K562 (cell line): ENCODE data around the gene FAM180B. TPM values are rescaled to one million over a fixed set of nuclear protein-coding genes. Genes with fewer than 3 reads are reported as not detected.

ENCODE experiments used
- ATAC-seq: fragments of 200-7000 bp; cut with Tn5 transposase; 3 replicates; pipeline ENCODE4 v1.9.1; 2020; ENCODE audit warnings: moderate library complexity
- BruUV-seq: library from RNA; stranded (reverse); fragments of 400-500 nt; replicated peaks from 2 replicates; lab custom pipeline; 2021; lab: Mats Ljungman, UMichigan
- CTCF ChIA-PET: fragments of 300-600 bp; formaldehyde crosslinking; extraction: SDS; loops from one replicate; lab custom pipeline; 2021; ENCODE audit warnings: low intra/inter-chr PET ratio; lab: Yijun Ruan, JAX
- POLR2A ChIA-PET: fragments of 300-600, 350-650 bp; sonication (Branson Sonifier 250); formaldehyde crosslinking; extraction: SDS; loops from one replicate; lab custom pipeline; 2021; ENCODE audit warnings: antibody characterized with exemption, inconsistent platforms; lab: Yijun Ruan, JAX
- DNase-seq, 4 experiments: peaks; one replicate each; pipeline versions ENCODE4 v3.0.0 to v3.0.0-alpha.2; 2011 to 2018; ENCODE audit warnings: low spot score in 3 of 4, mixed read lengths in 3 of 4; ENCODE audit errors: extremely low read depth in 1 of 4
- FAIRE-seq: peaks from 2 replicates; lab custom pipeline; 2011; peaks lifted over from hg19 to GRCh38; lab: Jason Lieb, UNC
- H2AFZ ChIP-seq: 2 replicates; pipeline ENCODE4 v1.6.0; 2011; ENCODE audit warnings: low read depth, low read length, control low read depth, inconsistent platforms
- H3K27ac ChIP-seq: fragments of 200-600 bp; 3 replicates; pipeline ENCODE4 v1.8.0; 2011; ENCODE audit warnings: low read depth, mild to moderate bottlenecking, control low read depth, inconsistent platforms, low read length, moderate library complexity, mixed read lengths; ENCODE audit errors: extremely low read depth
- H3K27me3 ChIP-seq, 2 experiments: fragments of 300-600 bp in 1 of 2; 2 replicates in 1 of 2; 3 replicates in 1 of 2; pipeline versions ENCODE4 v1.6.0 to v1.8.0; 2011; ENCODE audit warnings: inconsistent platforms in 2 of 2, low read length in 2 of 2, mild to moderate bottlenecking in 1 of 2, mixed read lengths in 1 of 2, moderate library complexity in 1 of 2; ENCODE audit not compliant: control insufficient read depth in 2 of 2, insufficient read depth in 2 of 2
- H3K36me3 ChIP-seq: fragments of 300-600 bp; 3 replicates; pipeline ENCODE4 v1.8.0; 2011; ENCODE audit warnings: mild to moderate bottlenecking, low read length, inconsistent platforms; ENCODE audit not compliant: control insufficient read depth, insufficient read depth
- H3K4me1 ChIP-seq, 2 experiments: fragments of 200-600 bp in 1 of 2; replicated peaks in 1 of 2; 2 replicates in 1 of 2; 3 replicates in 1 of 2; pipeline versions ENCODE4 v1.5.1 to v1.8.0; 2011; ENCODE audit warnings: inconsistent platforms in 2 of 2, low read length in 2 of 2, mild to moderate bottlenecking in 1 of 2, mixed read lengths in 1 of 2, moderate library complexity in 1 of 2; ENCODE audit not compliant: control insufficient read depth in 2 of 2, insufficient read depth in 2 of 2
- H3K4me2 ChIP-seq: 2 replicates; pipeline ENCODE4 v1.6.1; 2011; ENCODE audit warnings: low read length, control low read depth, inconsistent platforms, mixed read lengths; ENCODE audit not compliant: insufficient read depth
- H3K4me3 ChIP-seq: fragments of 200-600 bp; sonication (generic), shearing (Covaris generic); 2 replicates; pipeline ENCODE4 v1.5.1; 2016; ENCODE audit warnings: control low read depth, inconsistent platforms
- H3K79me2 ChIP-seq: fragments of 200-600 bp; 3 replicates; pipeline ENCODE4 v1.8.0; 2011; ENCODE audit warnings: low read length, inconsistent platforms; ENCODE audit not compliant: control insufficient read depth, insufficient read depth
- H3K9ac ChIP-seq, 2 experiments: 2 replicates each; pipeline versions ENCODE4 v1.6.0 to v1.6.1; 2011; ENCODE audit warnings: low read depth in 2 of 2, low read length in 2 of 2, control low read depth in 1 of 2, inconsistent platforms in 1 of 2, mild to moderate bottlenecking in 1 of 2, mixed read lengths in 1 of 2; ENCODE audit not compliant: insufficient read depth in 1 of 2
- H3K9me1 ChIP-seq: one replicate; pipeline ENCODE4 v1.6.0; 2011; ENCODE audit warnings: inconsistent platforms, mild to moderate bottlenecking, low read length, moderate library complexity; ENCODE audit not compliant: control insufficient read depth, insufficient read depth
- H3K9me3 ChIP-seq: replicated peaks from 2 replicates; pipeline ENCODE4 v1.5.1; 2011; ENCODE audit warnings: low read depth, low read length, inconsistent platforms; ENCODE audit not compliant: control insufficient read depth, insufficient read depth
- H4K20me1 ChIP-seq: replicated peaks from 2 replicates; pipeline ENCODE4 v1.6.1; 2011; ENCODE audit warnings: low read length, inconsistent platforms, mixed read lengths; ENCODE audit not compliant: control insufficient read depth, insufficient read depth
- CREM ChIP-seq: IDR thresholded peaks from 2 replicates; pipeline ENCODE4 v1.6.1; 2014; ENCODE audit warnings: antibody characterized with exemption, low read depth
- NEUROD1 ChIP-seq: fragments of 150-350 bp; IDR thresholded peaks from 2 replicates; pipeline ENCODE4 v1.6.1; 2014; ENCODE audit warnings: borderline replicate concordance, low read length, low read depth; ENCODE audit not compliant: partially characterized antibody
- POLR3A ChIP-seq: IDR thresholded peaks from 2 replicates; pipeline ENCODE4 v1.6.1; 2011; ENCODE audit warnings: borderline replicate concordance, mild to moderate bottlenecking, moderate library complexity; ENCODE audit not compliant: insufficient read length, insufficient read depth; ENCODE audit errors: extremely low read depth
- RNF2 ChIP-seq: sonication (generic); IDR thresholded peaks from 2 replicates; pipeline ENCODE4 v1.6.1; 2016
- RUNX1 ChIP-seq: sonication (generic); IDR thresholded peaks from 2 replicates; pipeline ENCODE4 v1.6.1; 2016; ENCODE audit warnings: antibody characterized with exemption, low read depth
- SMAD3 ChIP-seq: fragments of 450-650 bp; formaldehyde crosslinking; conservative IDR thresholded peaks from 2 replicates; pipeline ENCODE4 v1.4.0; 2020; ENCODE audit warnings: mild to moderate bottlenecking
- SP2 ChIP-seq: IDR thresholded peaks from 2 replicates; pipeline ENCODE4 v1.6.1; 2011; ENCODE audit warnings: mild to moderate bottlenecking, low read depth, low read length, moderate library complexity; ENCODE audit not compliant: poor library complexity, severe bottlenecking; ENCODE audit errors: extremely low read depth
- TCFL5 ChIP-seq: fragments of 250-450 bp; sonication (Bioruptor Pico); conservative IDR thresholded peaks from 2 replicates; pipeline ENCODE4 v1.6.1; 2021; ENCODE audit warnings: mild to moderate bottlenecking, moderate library complexity, matching md5 sums
- TRIM28 ChIP-seq: fragments of 450-650 bp; IDR thresholded peaks from 2 replicates; pipeline ENCODE4 v1.6.1; 2017
- ZBTB26 ChIP-seq: fragments of 450-650 bp; formaldehyde crosslinking; IDR thresholded peaks from 2 replicates; pipeline ENCODE4 v1.4.0; 2022; ENCODE audit warnings: missing genetic modification characterization
- ZNF232 ChIP-seq: sonication (generic); formaldehyde crosslinking; IDR thresholded peaks from 2 replicates; pipeline ENCODE4 v1.8.0; 2022; ENCODE audit warnings: mild to moderate bottlenecking, missing genetic modification reagents
- ZNF274 ChIP-seq: IDR thresholded peaks from 2 replicates; pipeline ENCODE4 v1.6.1; 2011; ENCODE audit warnings: low read depth, mild to moderate bottlenecking, low read length, moderate library complexity, borderline replicate concordance
- ZNF311 ChIP-seq: fragments of 250-450 bp; sonication (Bioruptor Pico); IDR thresholded peaks from 2 replicates; pipeline ENCODE4 v1.4.0; 2020; ENCODE audit warnings: mild to moderate bottlenecking, moderate library complexity
- ZNF583 ChIP-seq: fragments of 250-450 bp; sonication (Bioruptor Pico); IDR thresholded peaks from 2 replicates; pipeline ENCODE4 v1.4.0; 2020
- WGBS: fragments of 100-300 bp; shearing (Covaris generic); methylation state at CpG from one replicate; pipeline ENCODE4 v1.1.6; 2016; ENCODE audit warnings: low coverage, mixed read lengths; ENCODE audit not compliant: insufficient coverage; ENCODE audit errors: missing lambda C conversion rate; 5-methylcytosine and 5-hydroxymethylcytosine counted together
- in situ Hi-C: fragments of 300-500 bp; cut with MboI; formaldehyde crosslinking; loops from 4 replicates; pipeline ENCODE4 v1.15.0; 2018; ENCODE audit warnings: inconsistent platforms, mixed read lengths
- intact Hi-C: fragments of 100-400 bp; cut with micrococcal nuclease; formaldehyde crosslinking; loops from 2 replicates; pipeline ENCODE4 v1.14.2; 2022
- polyA plus RNA-seq, 8 experiments: library from polyadenylated mRNA; depleted of rRNA in 4 of 8; stranded (reverse) in 5 of 8; unstranded in 3 of 8; fragments of >200 nt; fragmentation: Nextera tagmentation in 2 of 8; fragmentation: Illumina TruSeq in 1 of 8; extraction: Ambion mirVana in 2 of 8; extraction: Trizol in 1 of 8; gene quantifications; 2 replicates each; pipeline versions ENCODE4 v1.2.1 to v1.2.3, GENCODE V29; 2011 to 2014; ENCODE audit warnings: inconsistent platforms in 1 of 8, missing spikeins in 1 of 8
- total RNA-seq, 7 experiments: library from RNA; depleted of rRNA in 6 of 7; stranded (reverse); fragments of >200 nt in 6 of 7; fragmentation: Illumina TruSeq in 2 of 7; extraction: Trizol in 2 of 7; gene quantifications; 2 replicates each; pipeline versions ENCODE4 v1.2.1 to v1.2.3, GENCODE V29; 2011 to 2021; ENCODE audit warnings: low replicate concordance in 1 of 7
- TF ChIP-seq, protein P1 (sequence below): fragments of 200-800 bp; sonication (Bioruptor generic); IDR thresholded peaks from 2 replicates; pipeline ENCODE4 v1.6.1; 2016; ENCODE audit warnings: missing genetic modification characterization, missing compliant biosample characterization

The FAM180B gene
- total and polyA plus RNA-seq, 9 of the 15 experiments (the other 6 are each of a cell fraction or from before 2014, with no cell fraction given): 0.05 to 0.14 TPM; not detected in 7

DNA sequence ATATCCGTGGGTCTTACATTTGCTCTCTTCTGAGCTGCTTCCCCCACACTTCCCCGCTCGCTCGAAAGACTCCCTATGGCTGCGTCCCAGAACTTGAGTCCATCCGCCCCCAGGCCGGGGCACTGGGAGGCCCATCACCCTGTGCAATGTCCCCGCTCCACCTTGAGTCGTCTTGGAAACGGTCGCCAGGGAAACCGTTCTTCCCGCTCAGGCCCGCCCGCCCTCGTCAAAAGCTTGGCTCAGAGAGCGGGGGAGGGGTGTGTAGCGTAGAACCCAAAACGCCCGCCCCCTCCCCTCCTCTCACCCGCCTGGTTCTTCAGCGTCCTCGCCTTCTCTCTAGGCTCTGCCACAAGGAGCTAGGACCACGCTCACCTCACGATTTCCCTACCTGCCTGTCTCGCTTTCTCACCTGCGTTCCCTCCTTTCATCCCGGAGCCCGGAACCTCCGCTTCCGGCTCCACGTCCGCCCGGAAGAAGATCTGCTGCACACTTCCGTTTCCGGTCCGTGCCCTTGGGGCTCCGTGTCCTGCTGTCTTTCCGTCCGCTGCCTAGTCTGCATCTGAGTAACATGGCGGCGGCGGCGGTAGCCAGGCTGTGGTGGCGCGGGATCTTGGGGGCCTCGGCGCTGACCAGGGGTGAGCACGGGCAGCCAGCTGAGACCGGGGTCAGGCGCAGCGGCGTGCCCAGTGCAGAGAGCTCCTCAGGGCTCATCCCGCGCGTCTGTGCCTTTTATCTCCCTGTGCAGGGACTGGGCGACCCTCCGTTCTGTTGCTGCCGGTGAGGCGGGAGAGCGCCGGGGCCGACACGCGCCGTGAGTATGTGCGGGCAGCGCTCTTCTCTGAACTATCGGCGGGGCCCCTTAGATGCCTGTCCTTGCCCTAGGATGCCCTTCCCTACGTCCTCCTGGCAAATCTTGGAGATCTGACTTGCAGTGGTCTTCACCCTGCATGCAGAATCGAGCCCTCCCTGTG is 7.7 kb upstream of the FAM180B start, which contains the start of the genes KBTBD4 and NDUFS3:
KBTBD4 (minus strand) TSS at position 447 of the 971 bp plus-strand sequence; CDS start at position 428, 19 bp downstream.
NDUFS3 (plus strand) TSS at position 551 of the 971 bp plus-strand sequence; CDS start at position 569, 18 bp downstream.
- peaks cover 13 to 14% of the 10 kb centered on the region in 2 experiments; a peak in 4 of 5 replicates for H3K4me1 ChIP-seq
- intact Hi-C loops (no loop called here), in situ Hi-C loops (no loop called here)
- TSS peak; percentile 72 for BruUV-seq
- H2AFZ ChIP-seq: peak within 1 kb of the TSS; percentile 99
- peaks cover 46% of the 10 kb centered on the region for H3K79me2 ChIP-seq
- WGBS: 1% methylated on average over 57 of the region's 72 CpGs
- FAIRE-seq (peak; percentile 80), ATAC-seq (peak; percentile 93), DNase-seq (peak; percentile 86 to 94 (median 88))
- peaks cover 66% of the 10 kb centered on the region for H3K36me3 ChIP-seq
- POLR2A ChIA-PET: interaction anchor here (0.6 to 2.1 kb wide), 7 partner anchors 8 to 701 kb away, joined by 3 to 23 read pairs (median 4); partner anchors contain the start of gene PTPMT1
- no peaks in the 10 kb centered on the region; a peak in 1 of 5 replicates for H3K27me3 ChIP-seq
- CTCF ChIA-PET: no interaction called here
- peak within 1 kb of the TSS; percentile 93 for H3K27ac ChIP-seq
- H4K20me1 ChIP-seq: no peaks in the 10 kb centered on the region
- peak within 1 kb of the TSS; percentile 99 for H3K4me2 ChIP-seq
- H3K9me3 ChIP-seq: no peaks in the 10 kb centered on the region
- H3K9ac ChIP-seq: peak within 1 kb of the TSS; percentile 99 to 100
- H3K4me3 ChIP-seq: peak within 1 kb of the TSS; percentile 97
- no peaks in the 10 kb centered on the region for H3K9me1 ChIP-seq
- TF ChIP-seq ZNF274 (no peak), CREM (peak; percentile 88), TRIM28 (peak; percentile 86), ZNF311 (no peak), NEUROD1 (peak; percentile 87), POLR3A (no peak), SP2 (no peak), TCFL5 (no peak), RUNX1 (no peak), ZNF583 (CRISPR knock-in tag) (no peak), SMAD3 (CRISPR knock-in tag) (no peak), ZNF232 (0 out of 2 replicates have a peak, but pooled peaks have one; percentile 39), RNF2 (peak; percentile 90), ZBTB26 (peak; percentile 14; the same call in 1 of the 2 replicates)
- TF ChIP-seq, protein P1, sequence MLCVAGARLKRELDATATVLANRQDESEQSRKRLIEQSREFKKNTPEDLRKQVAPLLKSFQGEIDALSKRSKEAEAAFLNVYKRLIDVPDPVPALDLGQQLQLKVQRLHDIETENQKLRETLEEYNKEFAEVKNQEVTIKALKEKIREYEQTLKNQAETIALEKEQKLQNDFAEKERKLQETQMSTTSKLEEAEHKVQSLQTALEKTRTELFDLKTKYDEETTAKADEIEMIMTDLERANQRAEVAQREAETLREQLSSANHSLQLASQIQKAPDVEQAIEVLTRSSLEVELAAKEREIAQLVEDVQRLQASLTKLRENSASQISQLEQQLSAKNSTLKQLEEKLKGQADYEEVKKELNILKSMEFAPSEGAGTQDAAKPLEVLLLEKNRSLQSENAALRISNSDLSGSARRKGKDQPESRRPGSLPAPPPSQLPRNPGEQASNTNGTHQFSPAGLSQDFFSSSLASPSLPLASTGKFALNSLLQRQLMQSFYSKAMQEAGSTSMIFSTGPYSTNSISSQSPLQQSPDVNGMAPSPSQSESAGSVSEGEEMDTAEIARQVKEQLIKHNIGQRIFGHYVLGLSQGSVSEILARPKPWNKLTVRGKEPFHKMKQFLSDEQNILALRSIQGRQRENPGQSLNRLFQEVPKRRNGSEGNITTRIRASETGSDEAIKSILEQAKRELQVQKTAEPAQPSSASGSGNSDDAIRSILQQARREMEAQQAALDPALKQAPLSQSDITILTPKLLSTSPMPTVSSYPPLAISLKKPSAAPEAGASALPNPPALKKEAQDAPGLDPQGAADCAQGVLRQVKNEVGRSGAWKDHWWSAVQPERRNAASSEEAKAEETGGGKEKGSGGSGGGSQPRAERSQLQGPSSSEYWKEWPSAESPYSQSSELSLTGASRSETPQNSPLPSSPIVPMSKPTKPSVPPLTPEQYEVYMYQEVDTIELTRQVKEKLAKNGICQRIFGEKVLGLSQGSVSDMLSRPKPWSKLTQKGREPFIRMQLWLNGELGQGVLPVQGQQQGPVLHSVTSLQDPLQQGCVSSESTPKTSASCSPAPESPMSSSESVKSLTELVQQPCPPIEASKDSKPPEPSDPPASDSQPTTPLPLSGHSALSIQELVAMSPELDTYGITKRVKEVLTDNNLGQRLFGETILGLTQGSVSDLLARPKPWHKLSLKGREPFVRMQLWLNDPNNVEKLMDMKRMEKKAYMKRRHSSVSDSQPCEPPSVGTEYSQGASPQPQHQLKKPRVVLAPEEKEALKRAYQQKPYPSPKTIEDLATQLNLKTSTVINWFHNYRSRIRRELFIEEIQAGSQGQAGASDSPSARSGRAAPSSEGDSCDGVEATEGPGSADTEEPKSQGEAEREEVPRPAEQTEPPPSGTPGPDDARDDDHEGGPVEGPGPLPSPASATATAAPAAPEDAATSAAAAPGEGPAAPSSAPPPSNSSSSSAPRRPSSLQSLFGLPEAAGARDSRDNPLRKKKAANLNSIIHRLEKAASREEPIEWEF (CRISPR knock-in tag): no peak
